Stimulated activated naive CD4-positive, alpha-beta T cell (primary cell): ENCODE data around the gene CASP9.

Source experiments
- DNase-seq, 6 experiments: peaks; one replicate each; lab custom pipeline; 2025; lab: John Stamatoyannopoulos, UW

Gene CASP9

DNA sequence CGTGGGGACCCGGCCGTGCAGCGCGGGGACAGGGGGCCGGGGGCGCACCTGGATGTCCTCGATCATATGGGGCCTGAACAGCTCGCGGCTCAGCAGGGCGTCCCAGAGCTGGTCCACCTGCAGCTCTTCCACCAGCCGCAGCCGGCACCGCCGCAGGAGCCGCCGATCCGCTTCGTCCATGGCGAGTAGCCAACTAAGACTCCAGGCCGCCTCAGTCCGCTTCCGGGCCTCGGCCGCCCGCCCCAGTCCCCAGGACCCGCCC is at the start of gene CASP9:
CASP9 (minus strand) TSS at position 195 of the 262 bp plus-strand sequence; CDS start at position 180, 15 bp downstream.
- no peak for DNase-seq

DNA sequence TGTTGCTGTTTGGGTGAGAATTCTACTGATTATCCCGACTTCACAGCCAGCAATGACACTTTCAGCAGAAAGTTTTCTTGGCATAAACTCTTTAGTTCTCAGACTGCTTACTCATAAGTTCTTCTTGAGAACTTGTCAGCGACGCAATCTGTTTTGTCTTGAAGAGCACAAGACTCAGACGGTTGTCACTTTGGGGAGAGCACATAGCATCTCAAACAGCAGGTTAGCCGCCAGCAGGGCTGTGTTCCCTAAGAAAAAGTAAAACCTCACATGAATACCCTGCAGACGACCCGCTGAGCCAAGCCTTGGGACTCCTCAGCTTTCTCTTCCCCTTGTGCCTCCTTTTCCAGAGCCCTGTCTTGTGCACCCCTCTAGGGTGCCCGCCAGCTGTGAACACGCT is 49.5 kb upstream of the CASP9 start:
- DNase-seq = no peak

DNA sequence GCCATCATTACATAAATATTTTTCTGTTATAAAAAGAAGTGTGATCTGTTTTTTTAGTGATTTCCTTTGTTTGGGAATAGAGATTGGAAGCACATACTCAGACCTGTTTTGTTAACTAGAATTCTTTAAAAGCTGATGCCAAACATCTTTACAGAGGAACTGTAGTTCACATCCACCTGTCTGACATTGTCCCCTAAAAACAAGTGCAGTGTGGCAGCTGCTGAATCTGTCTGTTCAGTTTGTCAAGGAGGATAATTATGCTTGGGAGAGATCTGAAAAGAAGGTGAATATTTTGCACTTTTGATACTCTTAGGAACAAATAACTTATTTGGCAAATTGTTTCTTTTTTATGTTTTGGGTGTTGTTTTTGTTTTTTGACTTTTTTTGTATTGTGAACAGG is 47.3 kb upstream of the CASP9 start:
- no peak for DNase-seq

DNA sequence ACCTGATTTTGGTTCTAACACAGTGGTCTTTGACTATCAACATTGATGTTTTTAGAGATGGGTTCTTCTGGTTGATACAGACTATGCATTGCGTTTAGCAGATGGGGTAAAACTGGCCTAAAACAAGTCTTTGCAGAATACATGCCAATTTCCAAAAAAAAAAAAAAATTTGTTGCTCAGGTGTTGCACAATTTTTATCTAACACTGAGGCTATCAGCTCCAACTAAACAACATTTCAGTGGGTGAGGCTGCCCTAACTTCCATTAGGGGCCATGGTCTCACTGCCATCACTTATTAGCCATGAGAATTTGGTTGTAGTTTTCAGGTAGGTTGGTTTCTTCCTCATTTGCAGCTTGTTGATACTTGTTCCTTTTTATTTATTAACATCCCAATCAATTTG is 46.8 kb upstream of the CASP9 start:
- no peak for DNase-seq

DNA sequence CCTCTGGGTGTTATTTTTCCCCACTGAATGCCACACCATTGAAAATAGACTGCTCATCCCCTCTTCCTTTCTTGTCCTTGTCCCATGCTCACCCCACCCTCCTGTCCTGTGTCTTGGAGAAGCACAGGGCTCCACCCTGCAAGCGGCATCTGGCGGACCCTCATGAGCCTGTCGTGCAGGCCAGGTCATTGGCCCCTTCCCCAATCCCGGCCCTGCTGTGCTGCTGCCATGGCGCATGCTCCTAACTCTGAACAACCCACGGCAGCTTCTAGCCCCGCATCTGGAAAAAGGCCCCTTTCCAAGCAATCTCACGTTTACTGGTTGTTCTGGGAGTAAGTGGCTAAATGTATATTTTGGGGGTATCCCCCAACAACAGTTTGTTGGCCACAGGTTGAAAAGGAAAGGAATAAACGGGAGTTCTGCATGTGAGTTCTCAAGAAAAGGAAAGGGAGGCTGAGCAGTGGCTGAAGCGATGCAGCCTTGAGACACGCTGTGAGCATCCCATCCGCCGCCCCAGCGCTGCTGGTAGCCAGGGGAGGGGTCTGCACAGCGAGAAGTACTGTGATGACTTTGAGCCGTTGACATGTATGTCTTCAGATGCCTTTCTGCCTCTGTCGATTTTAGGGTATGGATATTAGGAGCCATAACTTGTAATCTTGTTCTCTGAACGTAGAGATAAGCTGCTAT is 44.5 kb upstream of the CASP9 start:
- DNase-seq = no peak

DNA sequence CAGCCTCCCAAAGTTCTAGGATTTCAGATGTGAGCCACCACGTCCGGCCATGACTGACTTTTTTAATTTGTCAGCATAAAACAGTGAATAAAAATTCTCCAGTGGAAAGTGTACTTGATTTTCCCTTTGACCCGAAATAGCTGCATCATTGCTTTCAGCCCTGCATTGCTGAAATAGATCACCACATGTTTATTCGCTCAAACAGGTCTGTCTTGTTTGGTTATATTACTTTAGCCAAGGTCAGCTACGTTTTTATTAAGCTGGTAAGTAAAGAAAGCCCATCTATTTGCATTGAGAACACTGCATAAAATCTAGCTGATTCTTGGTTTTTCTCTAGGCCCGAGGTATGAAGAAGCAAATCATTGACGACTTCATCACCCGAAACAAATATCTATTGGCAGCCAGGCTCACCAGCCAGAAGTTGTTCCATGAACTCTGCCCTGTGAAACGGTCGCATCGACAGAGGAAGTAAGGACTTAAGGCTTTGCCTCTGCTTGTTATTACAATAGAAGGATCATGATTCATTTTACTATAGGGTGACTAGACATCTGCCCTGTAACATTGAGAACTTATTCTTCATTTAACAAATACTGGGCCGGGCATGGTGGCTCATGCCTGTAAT is 35.3 kb upstream of the CASP9 start:
- DNase-seq = no peak

DNA sequence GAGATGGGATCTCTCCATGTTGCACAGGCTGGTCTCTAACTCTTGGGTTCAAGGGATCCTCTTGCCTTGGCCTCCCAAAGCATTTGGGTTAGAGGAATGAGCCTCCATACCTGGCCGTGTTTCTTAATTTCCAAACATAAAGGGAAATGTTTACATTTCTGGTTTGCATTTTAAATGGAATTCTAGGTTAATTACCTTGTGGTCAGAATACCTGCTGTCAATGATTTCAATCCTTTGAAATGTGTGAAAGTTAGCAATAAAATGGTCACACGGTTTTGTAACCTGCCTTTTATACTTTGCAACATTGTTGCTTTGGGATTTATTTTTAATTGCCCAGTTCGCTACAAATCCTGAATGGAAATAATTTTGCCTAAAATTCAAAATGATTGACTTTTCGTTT is 34.5 kb upstream of the CASP9 start:
- no peak for DNase-seq

DNA sequence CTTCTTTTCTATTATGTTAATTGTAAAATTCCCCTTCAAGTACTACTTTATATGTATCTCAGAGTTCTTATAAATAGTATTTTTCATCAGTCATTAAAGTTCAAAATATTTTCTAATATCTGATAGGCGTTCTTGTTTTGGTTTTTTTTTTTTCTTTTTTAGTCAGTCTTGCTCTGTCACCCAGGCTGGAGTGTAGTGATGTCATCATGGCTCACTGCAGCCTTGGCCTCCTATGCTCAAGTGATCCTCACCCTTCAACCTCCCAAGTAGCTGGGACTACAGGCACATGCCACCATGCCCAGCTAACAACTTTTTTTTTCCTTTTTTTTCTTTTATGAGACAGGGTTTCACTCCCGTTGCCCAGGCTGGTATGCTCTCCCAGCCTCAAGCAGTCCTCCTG is 33.6 kb upstream of the CASP9 start:
- DNase-seq = no peak

DNA sequence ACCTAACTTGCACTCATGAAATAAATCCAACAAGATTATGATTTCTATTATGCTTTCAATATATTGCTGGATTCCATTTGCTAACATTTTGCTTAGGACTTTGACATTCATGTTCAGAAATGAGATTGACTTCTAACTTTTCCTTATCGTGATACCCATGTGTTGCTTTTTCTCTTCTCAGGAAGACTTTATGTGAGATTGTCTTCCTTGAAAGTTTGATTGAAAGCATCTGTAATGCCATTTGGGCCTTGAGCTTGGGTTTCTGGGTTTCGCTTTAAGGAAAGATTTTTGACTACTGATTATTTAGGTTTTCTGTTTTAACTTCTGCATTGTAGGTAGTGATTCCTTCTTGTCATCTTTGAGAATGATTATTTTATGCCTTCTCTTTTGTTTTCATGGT is 33.0 kb upstream of the CASP9 start:
- DNase-seq = no peak

DNA sequence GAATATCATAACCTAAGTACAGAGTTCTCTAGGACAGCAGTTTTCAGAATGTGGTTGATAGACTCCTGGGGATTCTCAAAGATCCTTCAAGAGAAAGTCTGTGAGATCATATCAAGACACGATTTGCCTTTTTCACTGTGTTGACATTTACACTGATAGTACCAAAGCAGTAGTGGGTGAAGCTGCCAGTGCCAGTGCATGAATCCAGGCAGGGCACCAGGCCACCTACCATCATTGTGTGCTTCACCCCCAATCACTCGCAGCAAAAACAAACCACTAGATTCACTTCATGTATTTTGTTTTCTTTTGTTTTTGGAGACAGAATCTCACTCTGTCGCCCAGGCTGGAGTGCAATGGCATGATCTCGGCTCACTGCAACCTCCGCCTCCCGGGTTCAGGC is 26.6 kb upstream of the CASP9 start:
- no peak for DNase-seq

DNA sequence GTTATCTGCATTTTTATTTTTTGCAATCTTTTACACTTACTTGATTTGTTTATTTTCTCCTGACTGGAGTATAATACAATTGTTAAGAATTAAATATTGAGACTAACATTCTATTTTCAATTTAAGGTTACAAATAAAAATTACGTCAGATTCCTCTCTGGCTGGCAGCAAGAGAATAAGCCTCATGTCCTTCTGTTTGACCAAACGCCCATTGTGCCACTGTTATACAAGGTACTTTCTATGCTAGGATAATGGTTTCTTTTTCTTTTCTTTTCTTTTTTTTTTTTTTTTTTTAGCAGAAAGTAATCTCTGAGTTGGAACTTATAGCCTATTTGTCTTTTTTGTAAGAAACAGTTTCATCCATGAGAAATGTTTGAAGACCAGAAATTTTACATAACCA is 22.6 kb upstream of the CASP9 start:
- no peak for DNase-seq

DNA sequence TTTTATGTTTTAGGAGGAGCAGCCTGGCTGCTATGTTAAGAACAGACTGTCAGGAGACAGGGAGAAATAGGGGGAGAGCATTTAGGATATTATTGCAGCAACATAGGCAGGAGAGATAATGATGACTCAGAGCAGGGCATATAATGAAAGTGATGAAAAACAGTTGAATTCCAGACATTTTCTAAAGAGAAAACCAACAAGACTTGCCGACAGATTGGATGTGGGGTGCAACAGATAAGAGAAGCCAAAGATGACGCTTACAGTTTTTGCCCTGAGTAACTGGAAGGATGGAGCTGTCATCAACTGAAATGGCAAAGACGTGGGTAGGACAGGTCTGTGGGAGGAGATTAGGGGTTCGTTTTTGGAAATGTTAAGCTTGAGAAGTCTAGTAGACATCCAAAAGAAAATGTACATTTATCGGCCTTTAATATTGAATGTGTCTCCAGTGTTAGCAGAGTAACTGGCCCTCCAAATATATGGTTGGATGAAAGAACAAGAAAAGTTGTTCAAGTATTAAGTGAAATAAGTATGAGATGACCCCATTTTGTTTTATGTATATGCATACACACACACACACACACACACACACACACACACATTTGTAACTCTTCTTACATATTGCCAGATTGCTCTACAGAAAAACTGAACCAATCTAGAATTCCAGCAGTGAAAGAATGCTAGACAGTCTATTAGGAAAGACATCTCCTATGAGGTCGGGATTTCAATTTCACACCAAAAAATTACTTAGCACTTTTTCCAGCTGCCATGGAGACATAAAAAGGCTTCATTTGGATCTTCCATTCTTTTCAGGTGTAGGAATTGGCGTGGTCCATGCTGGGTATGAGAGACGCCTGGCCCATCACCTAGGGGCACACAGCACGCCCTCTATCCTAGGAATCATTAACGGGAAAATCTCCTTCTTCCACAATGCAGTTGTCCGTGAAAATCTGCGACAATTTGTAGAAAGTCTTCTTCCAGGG is 19.9 kb upstream of the CASP9 start:
- DNase-seq = no peak

DNA sequence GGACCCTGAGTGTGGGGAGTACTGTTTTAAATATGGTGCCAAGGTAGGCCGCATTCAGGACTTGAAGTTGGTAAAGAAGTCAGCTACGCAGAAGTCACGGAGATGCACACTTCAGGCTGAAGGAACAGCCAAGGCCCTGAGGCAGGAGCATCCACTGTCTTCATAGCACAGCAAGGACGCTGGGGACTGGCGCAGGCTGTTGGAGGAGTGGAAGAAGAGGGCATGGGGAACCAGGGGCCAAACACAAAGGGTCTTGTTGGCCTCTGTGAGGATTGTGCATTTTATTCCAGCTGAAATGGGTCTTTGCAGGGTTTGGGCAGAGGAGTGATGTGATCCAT is 19.2 kb upstream of the CASP9 start:
- no peak for DNase-seq

DNA sequence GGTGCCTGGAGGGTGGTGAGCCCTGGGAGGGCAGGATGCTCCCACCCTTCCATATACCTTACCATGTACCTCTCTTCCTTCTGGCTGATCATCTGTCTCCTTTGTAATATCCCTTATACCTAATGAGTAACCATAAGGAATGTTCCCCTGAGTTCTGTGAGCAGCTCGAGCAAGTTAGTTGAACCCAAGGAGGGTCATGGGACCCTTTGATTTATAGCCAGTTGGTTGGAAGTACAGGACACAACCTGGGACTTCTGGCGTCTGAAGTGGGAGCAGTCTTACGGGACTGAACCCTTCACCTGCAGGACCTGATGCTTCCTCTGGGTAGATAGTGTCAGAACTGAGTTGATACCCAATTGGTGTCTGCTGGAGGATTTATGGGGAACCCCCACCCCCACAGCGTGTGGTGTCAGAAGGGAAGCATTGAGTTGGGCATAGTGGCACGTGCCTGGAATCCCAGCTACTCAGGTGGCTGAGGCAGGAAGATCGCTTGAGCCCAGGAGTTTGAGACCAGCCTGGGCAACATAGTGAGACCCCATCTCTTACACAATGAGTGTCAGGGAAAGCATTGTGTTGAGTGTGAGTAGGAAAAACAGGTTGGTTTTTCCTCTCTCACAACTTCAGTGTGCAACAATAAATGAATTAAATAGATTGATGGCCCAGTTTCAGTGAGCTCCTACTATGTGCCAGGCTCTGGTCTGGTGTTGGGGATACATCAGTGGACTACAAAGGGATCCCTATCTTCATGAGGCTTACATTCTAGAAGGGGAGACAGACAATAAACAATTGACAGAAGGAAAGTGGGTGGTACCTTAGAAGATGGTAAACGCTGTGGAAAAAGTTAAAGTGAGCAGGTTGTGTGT is 18.6 kb upstream of the CASP9 start:
- DNase-seq = no peak

DNA sequence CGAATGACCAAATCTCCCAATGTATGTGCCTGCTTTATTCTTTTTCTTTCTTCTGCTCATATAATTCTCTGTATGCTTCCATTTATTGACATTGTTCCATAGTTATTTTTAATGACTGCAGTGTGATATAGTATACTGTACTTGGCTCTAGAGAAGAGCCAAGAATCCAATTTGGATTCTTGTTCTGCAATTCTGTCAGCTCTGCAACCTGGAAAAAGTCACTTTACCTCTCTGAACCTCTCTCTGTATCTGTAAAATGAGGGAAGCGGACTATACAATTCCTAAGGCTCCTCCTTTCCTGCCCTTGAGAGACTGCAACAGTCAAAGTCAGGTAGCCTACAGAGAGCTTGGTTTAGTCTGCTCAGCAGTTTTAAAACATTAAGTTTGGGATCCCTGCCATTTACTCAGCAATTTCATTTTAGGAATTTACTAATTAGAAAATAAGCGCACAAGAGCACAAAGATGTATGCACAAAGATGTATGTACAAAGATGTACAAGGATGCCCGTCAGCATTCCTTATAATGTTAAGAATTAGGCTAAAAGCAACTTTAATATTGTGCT is 17.3 kb upstream of the CASP9 start:
- DNase-seq = no peak

DNA sequence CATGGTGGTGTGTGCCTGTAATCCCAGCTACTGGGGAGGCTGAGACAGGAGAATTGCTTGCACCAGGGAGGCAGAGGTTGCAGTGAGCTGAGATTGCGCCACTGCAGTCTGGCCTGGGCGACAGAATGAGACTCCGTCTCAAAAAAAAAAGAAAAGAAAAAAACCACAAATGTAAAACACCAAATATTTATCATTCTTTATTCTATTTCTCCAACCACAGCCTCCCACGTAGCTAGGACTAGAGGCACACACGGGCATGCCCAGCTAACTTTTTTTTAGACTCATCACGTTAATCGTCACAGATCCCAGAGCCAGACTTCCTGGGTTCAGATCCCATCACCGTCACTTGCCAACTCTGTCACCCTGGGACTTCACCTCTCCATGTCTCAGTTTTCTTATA is 16.2 kb upstream of the CASP9 start:
- no peak for DNase-seq

DNA sequence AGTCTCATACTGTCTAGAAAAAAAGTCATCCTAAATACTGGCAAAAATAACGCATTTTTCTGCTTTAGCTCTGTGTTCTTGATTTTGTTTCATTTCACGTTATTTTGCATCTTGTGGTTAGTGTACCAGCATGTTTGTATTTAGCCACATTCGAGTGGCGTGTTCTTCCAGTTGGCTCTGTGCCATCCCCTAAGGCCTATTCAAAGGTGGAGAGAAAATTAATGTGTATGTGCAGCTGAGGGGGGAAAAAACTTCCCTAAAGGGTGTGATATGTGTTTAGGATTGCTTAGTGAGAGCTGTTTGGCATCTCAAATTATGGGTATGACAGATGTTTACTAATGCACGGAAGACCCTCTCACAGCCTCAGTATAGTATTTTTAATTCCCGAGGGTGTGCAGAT is 14.8 kb upstream of the CASP9 start:
- DNase-seq = no peak

DNA sequence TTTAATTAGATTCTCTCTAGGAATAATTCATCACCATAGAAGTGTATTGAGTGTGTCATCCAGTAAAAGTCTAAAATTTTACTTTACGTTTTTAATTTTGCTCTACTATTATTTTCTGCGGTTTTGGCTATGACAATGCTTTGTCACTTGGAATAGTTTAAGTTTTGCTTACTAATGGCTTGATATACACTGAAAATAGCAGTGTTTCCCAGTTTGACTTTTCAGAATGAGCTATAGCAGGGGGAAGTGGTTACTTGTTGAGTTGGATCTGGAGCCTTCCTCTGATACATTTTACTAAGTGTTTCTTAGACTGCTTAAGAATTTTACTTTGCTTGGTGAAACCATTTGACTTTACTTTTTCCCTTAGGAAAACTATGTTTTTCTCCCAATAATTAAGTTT is 7.7 kb upstream of the CASP9 start:
- DNase-seq = no peak

DNA sequence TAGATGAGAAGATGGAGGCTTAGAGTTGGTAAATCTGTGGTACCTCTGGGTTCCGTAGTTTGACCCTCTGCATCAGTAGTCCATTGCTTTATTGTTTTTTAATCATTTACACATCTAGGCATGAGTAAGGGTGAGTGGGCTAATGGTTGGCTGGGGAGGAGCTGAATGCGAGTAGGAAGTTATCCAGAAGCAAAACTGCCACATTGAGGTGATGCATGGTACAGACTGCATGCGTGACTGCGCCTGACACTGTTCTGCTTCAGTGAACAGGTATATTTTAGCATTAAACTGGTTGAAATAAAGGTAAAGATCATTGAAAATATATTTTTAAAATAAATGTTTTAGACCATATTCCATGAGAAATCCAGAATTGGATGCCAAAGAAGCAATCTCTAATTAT is 7.0 kb upstream of the CASP9 start:
- DNase-seq = no peak

DNA sequence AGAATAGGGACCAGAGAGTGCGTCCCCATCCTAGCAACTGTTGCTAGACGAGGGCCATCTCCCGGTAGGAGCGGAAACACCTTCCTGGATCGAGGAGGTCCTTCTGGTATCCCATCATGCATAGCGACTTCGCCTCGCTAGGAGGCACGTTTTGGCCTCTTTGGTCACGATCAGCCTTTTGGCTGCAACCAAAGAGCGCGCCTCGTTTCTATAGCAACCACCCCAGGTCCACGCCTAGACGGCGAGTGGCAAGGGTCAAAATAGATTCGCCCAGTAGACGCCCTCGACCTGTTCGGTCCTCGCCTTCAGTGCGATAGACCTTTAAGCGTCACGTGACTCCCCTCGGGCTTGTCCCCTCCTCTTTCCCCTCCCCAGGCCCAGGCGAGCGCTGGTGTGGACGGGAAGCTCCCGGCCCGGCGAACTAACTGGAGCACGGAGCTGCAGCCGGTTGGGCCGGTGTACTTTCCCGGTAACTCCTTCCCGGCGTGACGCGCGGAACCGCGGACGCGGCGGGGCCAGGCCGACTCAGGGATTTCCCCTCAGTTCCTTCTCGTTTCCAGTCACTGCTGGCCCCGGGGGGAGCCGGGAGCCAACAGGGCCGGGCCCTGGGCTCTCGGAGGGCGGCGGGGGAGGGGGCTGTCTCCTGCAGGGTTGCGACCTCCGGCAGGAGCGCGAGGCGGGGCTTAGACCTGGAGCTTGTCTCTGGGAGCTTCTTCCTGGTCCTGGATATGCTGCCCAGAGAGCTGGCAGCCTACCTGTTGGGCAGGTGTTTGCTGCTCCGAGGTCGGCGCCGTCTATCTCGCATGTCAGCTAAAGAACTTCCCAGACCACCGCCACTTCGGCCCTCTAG is 2.7 kb upstream of the CASP9 start, which contains the start of gene DNAJC16:
DNAJC16 (plus strand) TSS at position 359 of the 850 bp plus-strand sequence. CDS start 2,258 bp downstream, outside the sequence.
- peak; percentile 90 to 96 (median 94) for DNase-seq

DNA sequence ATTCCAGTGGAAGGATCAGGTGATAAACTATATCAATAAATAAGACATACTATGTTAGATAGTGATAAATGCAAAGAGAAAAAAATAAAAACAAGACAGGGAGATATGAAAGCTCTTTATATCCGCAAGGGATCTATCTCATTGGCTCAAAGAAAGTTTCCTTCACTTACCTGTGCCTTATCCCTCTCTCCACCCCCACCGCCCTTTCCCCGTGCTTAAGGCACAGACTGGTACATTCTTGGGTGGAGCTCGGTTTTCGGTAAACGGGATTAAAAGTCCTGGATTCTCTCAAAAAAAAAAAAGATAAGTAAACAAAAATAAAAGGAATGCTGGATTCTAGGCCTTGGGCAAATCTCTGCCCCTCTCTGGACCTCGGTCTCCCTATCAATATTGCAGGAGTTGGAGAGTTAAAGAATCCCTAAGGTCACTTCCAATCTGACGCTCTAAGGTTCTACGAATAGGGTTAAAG is 2.0 kb upstream of the CASP9 start:
- peak in 2 of 6 experiments; percentile 13 to 36 for DNase-seq
